DND-41 (cell line): ENCODE data around the gene SERPINI1.

Experiments used
- CTCF ChIP-seq: IDR thresholded peaks from 2 replicates; pipeline ENCODE4 v1.5.1; 2012; ENCODE audit warnings: borderline replicate concordance, low read length, moderate library complexity, mild to moderate bottlenecking; ENCODE audit not compliant: poor library complexity, severe bottlenecking; ENCODE audit errors: extremely low read depth
- EZH2 ChIP-seq: IDR thresholded peaks from 3 replicates; pipeline ENCODE4 v1.6.1; 2012; ENCODE audit warnings: borderline replicate concordance, low read depth, mild to moderate bottlenecking, moderate library complexity, low read length, inconsistent platforms; ENCODE audit not compliant: severe bottlenecking

- TF ChIP-seq CTCF: no peak
- TF ChIP-seq EZH2: no peak
Measured at GRCh38 chr3:167813169-167814123, 77.9 kb downstream of the SERPINI1 start.
